SK-N-SH (cell line): ENCODE measurements around the gene PROSER2. TPM values are rescaled to one million over a fixed set of nuclear protein-coding genes. Genes with fewer than 3 reads are reported as not detected.

Source experiments
- CTCF ChIA-PET: fragments of 300-600, 350-600 bp; formaldehyde crosslinking; extraction: SDS; loops from one replicate; lab custom pipeline; 2021; lab: Yijun Ruan, JAX
- POLR2A ChIA-PET: fragments of 350-600 bp; sonication (Branson Sonifier 250); formaldehyde crosslinking; extraction: SDS; loops from one replicate; lab custom pipeline; 2020; ENCODE audit warnings: antibody characterized with exemption, inconsistent platforms; lab: Yijun Ruan, JAX
- DNase-seq: peaks from one replicate; pipeline ENCODE4 v3.0.0; 2012
- H2AFZ ChIP-seq: fragments of 200-600 bp; sonication (generic); 2 replicates; pipeline ENCODE4 v1.8.1; 2016; ENCODE audit warnings: antibody characterized with exemption, mild to moderate bottlenecking, low read depth
- H3F3A ChIP-seq: fragments of 200-600 bp; sonication (generic); replicated peaks from 2 replicates; pipeline ENCODE3; 2016; ENCODE audit warnings: antibody characterized with exemption, mild to moderate bottlenecking; ENCODE audit not compliant: insufficient read depth
- H3K27ac ChIP-seq, 2 experiments: fragments of 200-500 bp in 1 of 2; fragments of 200-600 bp in 1 of 2; sonication (Bioruptor generic) in 1 of 2; sonication (generic), shearing (Covaris generic) in 1 of 2; 2 replicates each; pipeline versions ENCODE4 v1.5.1 to v1.6.1; 2014 to 2016; ENCODE audit warnings: low read depth in 2 of 2, inconsistent platforms in 1 of 2, low read length in 1 of 2, mild to moderate bottlenecking in 1 of 2, mixed read lengths in 1 of 2
- H3K27me3 ChIP-seq: fragments of 200-600 bp; sonication (generic), shearing (Covaris generic); 2 replicates; pipeline ENCODE4 v1.6.1; 2016; ENCODE audit warnings: mixed run types; ENCODE audit not compliant: insufficient read depth
- H3K36me3 ChIP-seq, 2 experiments: fragments of 200-500 bp in 1 of 2; fragments of 200-600 bp in 1 of 2; sonication (Bioruptor generic) in 1 of 2; sonication (generic) in 1 of 2; replicated peaks in 1 of 2; 2 replicates each; pipeline versions ENCODE3 to v1.5.1; 2014 to 2016; ENCODE audit warnings: low read length in 1 of 2, mild to moderate bottlenecking in 1 of 2; ENCODE audit not compliant: insufficient read depth in 2 of 2, control insufficient read depth in 1 of 2
- H3K4me1 ChIP-seq, 2 experiments: fragments of 200-500 bp in 1 of 2; fragments of 200-600 bp in 1 of 2; sonication (Bioruptor generic) in 1 of 2; sonication (generic), shearing (Covaris generic) in 1 of 2; 2 replicates each; pipeline versions ENCODE4 v1.5.1 to v1.6.1; 2014 to 2016; ENCODE audit warnings: low read depth in 1 of 2, low read length in 1 of 2, mixed run types in 1 of 2; ENCODE audit not compliant: insufficient read depth in 2 of 2, control insufficient read depth in 1 of 2
- H3K4me2 ChIP-seq: fragments of 200-600 bp; sonication (generic), shearing (Covaris generic); 2 replicates; pipeline ENCODE4 v1.6.1; 2017; ENCODE audit warnings: mixed run types
- H3K4me3 ChIP-seq, 2 experiments: fragments of 200-500 bp in 1 of 2; fragments of 200-600 bp in 1 of 2; sonication (Bioruptor generic) in 1 of 2; sonication (generic), shearing (Covaris generic) in 1 of 2; 2 replicates each; pipeline versions ENCODE4 v1.5.1 to v1.8.1; 2014 to 2016; ENCODE audit warnings: low read depth in 2 of 2, inconsistent platforms in 1 of 2, low read length in 1 of 2, mild to moderate bottlenecking in 1 of 2, mixed read lengths in 1 of 2, moderate library complexity in 1 of 2
- H3K79me2 ChIP-seq: fragments of 200-600 bp; sonication (generic); 2 replicates; pipeline ENCODE4 v1.8.1; 2017; ENCODE audit warnings: mild to moderate bottlenecking; ENCODE audit not compliant: insufficient read depth
- H3K9ac ChIP-seq: fragments of 200-600 bp; sonication (generic); 2 replicates; pipeline ENCODE4 v1.6.1; 2017; ENCODE audit warnings: mixed run types
- H3K9me2 ChIP-seq: fragments of 200-600 bp; sonication (generic); 2 replicates; pipeline ENCODE4 v1.6.1; 2017; ENCODE audit warnings: mixed run types
- H3K9me3 ChIP-seq: fragments of 200-600 bp; sonication (generic); 2 replicates; pipeline ENCODE4 v1.6.1; 2017; ENCODE audit warnings: mixed run types, mild to moderate bottlenecking, moderate library complexity
- H4K20me1 ChIP-seq: fragments of 200-600 bp; sonication (generic); 2 replicates; pipeline ENCODE4 v1.6.1; 2017; ENCODE audit warnings: mild to moderate bottlenecking, mixed run types; ENCODE audit not compliant: insufficient read depth
- CHD2 ChIP-seq: fragments of 150-350 bp; IDR thresholded peaks from 2 replicates; pipeline ENCODE4 v1.6.1; 2018; ENCODE audit warnings: low read length; ENCODE audit not compliant: partially characterized antibody
- CTCF ChIP-seq: fragments of 200-600 bp; sonication (generic); IDR thresholded peaks from 2 replicates; pipeline ENCODE4 v1.6.1; 2017; ENCODE audit warnings: antibody characterized with exemption, mild to moderate bottlenecking, moderate library complexity
- ELF1 ChIP-seq: IDR thresholded peaks from 2 replicates; pipeline ENCODE4 v1.4.0; 2012
- EP300 ChIP-seq, 2 experiments: IDR thresholded peaks; 2 replicates each; pipeline versions ENCODE4 v1.4.0 to v1.6.1; 2012; ENCODE audit warnings: borderline replicate concordance in 1 of 2, low read depth in 1 of 2, low read length in 1 of 2
- FOSL2 ChIP-seq: IDR thresholded peaks from 2 replicates; pipeline ENCODE4 v1.4.0; 2012; ENCODE audit warnings: low read depth, mild to moderate bottlenecking, moderate library complexity, borderline replicate concordance
- FOXJ3 ChIP-seq: sonication (generic); formaldehyde crosslinking; IDR thresholded peaks from 2 replicates; pipeline ENCODE4 v1.5.1; 2020; ENCODE audit warnings: mild to moderate bottlenecking, missing genetic modification reagents
- GABPA ChIP-seq: IDR thresholded peaks from 2 replicates; pipeline ENCODE4 v1.4.0; 2012; ENCODE audit warnings: low read depth, mild to moderate bottlenecking
- GATA2 ChIP-seq: sonication (generic); formaldehyde crosslinking; IDR thresholded peaks from 2 replicates; pipeline ENCODE4 v1.5.0; 2020; ENCODE audit warnings: mild to moderate bottlenecking, missing genetic modification reagents
- IRF3 ChIP-seq: fragments of 150-350 bp; IDR thresholded peaks from 2 replicates; pipeline ENCODE4 v1.6.1; 2016; ENCODE audit warnings: mild to moderate bottlenecking, low read depth, low read length
- MAX ChIP-seq: IDR thresholded peaks from 2 replicates; pipeline ENCODE4 v1.4.0; 2012; ENCODE audit warnings: low read depth
- MEF2A ChIP-seq: IDR thresholded peaks from 2 replicates; pipeline ENCODE4 v1.4.0; 2012; ENCODE audit warnings: low read depth, borderline replicate concordance
- MXI1 ChIP-seq: IDR thresholded peaks from 2 replicates; pipeline ENCODE4 v1.6.1; 2012; ENCODE audit warnings: mild to moderate bottlenecking, low read depth, low read length, improper control_type of control experiment
- NFIC ChIP-seq: IDR thresholded peaks from 2 replicates; pipeline ENCODE4 v1.4.0; 2012; ENCODE audit warnings: borderline replicate concordance
- POLR2AphosphoS5 ChIP-seq: IDR thresholded peaks from 2 replicates; pipeline ENCODE4 v1.6.1; 2012; ENCODE audit warnings: low read depth, low read length
- RCOR1 ChIP-seq: fragments of 150-350 bp; IDR thresholded peaks from 2 replicates; pipeline ENCODE4 v1.6.1; 2017; ENCODE audit warnings: antibody characterized with exemption, low read length
- RFX5 ChIP-seq: IDR thresholded peaks from 2 replicates; pipeline ENCODE4 v1.6.1; 2012; ENCODE audit warnings: mild to moderate bottlenecking, improper control_type of control experiment, low read length
- RXRA ChIP-seq: IDR thresholded peaks from 2 replicates; pipeline ENCODE4 v1.4.0; 2012; ENCODE audit warnings: low read depth, mild to moderate bottlenecking, borderline replicate concordance
- TAF1 ChIP-seq: IDR thresholded peaks from 2 replicates; pipeline ENCODE4 v1.6.1; 2012; ENCODE audit warnings: low read depth, mild to moderate bottlenecking, low read length, moderate library complexity, borderline replicate concordance
- TEAD4 ChIP-seq: IDR thresholded peaks from 2 replicates; pipeline ENCODE4 v1.4.0; 2012; ENCODE audit warnings: mild to moderate bottlenecking, borderline replicate concordance; ENCODE audit not compliant: insufficient read depth
- USF2 ChIP-seq: fragments of 150-350 bp; IDR thresholded peaks from 2 replicates; pipeline ENCODE4 v1.6.1; 2017; ENCODE audit warnings: antibody characterized with exemption, low read length, low read depth, borderline replicate concordance
- YY1 ChIP-seq: IDR thresholded peaks from 2 replicates; pipeline ENCODE4 v1.4.0; 2012; ENCODE audit warnings: low read depth, mild to moderate bottlenecking
- WGBS: methylation state at CpG from one replicate; pipeline ENCODE4 v1.1.6; 2017; ENCODE audit warnings: low lambda C conversion rate; 5-methylcytosine and 5-hydroxymethylcytosine counted together
- polyA plus RNA-seq, 3 experiments: library from polyadenylated mRNA; depleted of rRNA; stranded (reverse); fragments of >200 nt; gene quantifications; 2 replicates each; pipeline ENCODE4 v1.2.3, GENCODE V29; 2012

Gene PROSER2
- polyA plus RNA-seq, 1 of the 3 experiments (the other 2 are of a cell fraction), result 0.95 TPM

- ChIA-PET POLR2A (no interaction called here), CTCF (interaction anchor here (2.2 to 5.6 kb wide), 2 partner anchors 31 to 197 kb away, joined by 13 to 28 read pairs; no protein-coding TSS in a partner anchor)
- H3K9me2 ChIP-seq, result no peaks in the 10 kb centered on the region
- no peak overlapping the region for H2AFZ ChIP-seq
- H3F3A ChIP-seq, result no peaks in the 10 kb centered on the region
- H3K9me3 ChIP-seq, result no peaks in the 10 kb centered on the region
- H3K36me3 ChIP-seq, result no peaks in the 10 kb centered on the region
- no peaks in the 10 kb centered on the region for H3K79me2 ChIP-seq
- no peak overlapping the region for H3K4me2 ChIP-seq
- no peak overlapping the region for H3K9ac ChIP-seq
- H3K27me3 ChIP-seq, result no peaks in the 10 kb centered on the region
- no peak overlapping the region for H3K27ac ChIP-seq
- WGBS, result 71% methylated on average over 2 of the region's 2 CpGs
- no peaks in the 10 kb centered on the region for H4K20me1 ChIP-seq
- H3K4me3 ChIP-seq, result no peak overlapping the region
- DNase-seq, result no peak
- H3K4me1 ChIP-seq, result no peaks in the 10 kb centered on the region
- TF ChIP-seq IRF3 (no peak), MXI1 (no peak), POLR2AphosphoS5 (no peak), MEF2A (no peak), NFIC (no peak), GABPA (no peak), CHD2 (no peak), GATA2 (no peak)
Measured at GRCh38 chr10:11789306-11789705, 33.9 kb upstream of the PROSER2 start.

GRCh38 chr10:11789956-11790355 is 33.2 kb upstream of the PROSER2 start:
- H3K79me2 ChIP-seq, result no peaks in the 10 kb centered on the region
- 83% methylated on average over 8 of the region's 8 CpGs for WGBS
- no peak overlapping the region for H3K9ac ChIP-seq
- no peak for TF ChIP-seq ELF1
- no peak for TF ChIP-seq MAX
- no peak for TF ChIP-seq CTCF
- no peak for TF ChIP-seq FOXJ3 (CRISPR knock-in tag)
- TF ChIP-seq GABPA, result no peak
- TF ChIP-seq TEAD4, result no peak
- no peak for TF ChIP-seq RFX5
- TF ChIP-seq RCOR1, result no peak
- no peak for TF ChIP-seq FOSL2
- no peak for TF ChIP-seq TAF1
- no peak for TF ChIP-seq RXRA
- no peak for TF ChIP-seq USF2
- no peak for TF ChIP-seq CHD2
- no peak for TF ChIP-seq YY1
- no peak for TF ChIP-seq NFIC
- TF ChIP-seq EP300 (IDR thresholded peaks at IDR 0.05; ENCODE audit: borderline replicate concordance in 1 of 2, low read depth in 1 of 2, low read length in 1 of 2), result no peak
- no peak for TF ChIP-seq MXI1
- TF ChIP-seq, all 33 proteins: peak for 0
- Histone ChIP-seq H3K9me3 (no peaks in the 10 kb centered on the region), H3K27ac (no peak overlapping the region), H2AFZ (no peak overlapping the region), H4K20me1 (no peaks in the 10 kb centered on the region), H3K9me2 (no peaks in the 10 kb centered on the region), H3K27me3 (no peaks in the 10 kb centered on the region), H3F3A (no peaks in the 10 kb centered on the region), H3K4me3 (no peak overlapping the region), H3K4me1 (no peaks in the 10 kb centered on the region), H3K4me2 (no peak overlapping the region), H3K36me3 (no peaks in the 10 kb centered on the region)
- no peak for DNase-seq
- ChIA-PET POLR2A (no interaction called here), CTCF (interaction anchor here (1.0 to 5.6 kb wide), 4 partner anchors 8 to 197 kb away, joined by 4 to 28 read pairs (median 10); no protein-coding TSS in a partner anchor)
